Stimulated activated CD8-positive, alpha-beta memory T cell treated with anti-CD3 and anti-CD28 coated beads, Interleukin-12 subunit alpha, Interleukin-12 subunit beta, amount 100 ng/mL, for 24 hours (primary cell): ENCODE measurements around the gene COLEC12.

Experiments
- DNase-seq: peaks from one replicate; pipeline ENCODE4 v3.0.0-alpha.2; 2020; ENCODE audit errors: extremely low read depth

COLEC12 gene

DNA sequence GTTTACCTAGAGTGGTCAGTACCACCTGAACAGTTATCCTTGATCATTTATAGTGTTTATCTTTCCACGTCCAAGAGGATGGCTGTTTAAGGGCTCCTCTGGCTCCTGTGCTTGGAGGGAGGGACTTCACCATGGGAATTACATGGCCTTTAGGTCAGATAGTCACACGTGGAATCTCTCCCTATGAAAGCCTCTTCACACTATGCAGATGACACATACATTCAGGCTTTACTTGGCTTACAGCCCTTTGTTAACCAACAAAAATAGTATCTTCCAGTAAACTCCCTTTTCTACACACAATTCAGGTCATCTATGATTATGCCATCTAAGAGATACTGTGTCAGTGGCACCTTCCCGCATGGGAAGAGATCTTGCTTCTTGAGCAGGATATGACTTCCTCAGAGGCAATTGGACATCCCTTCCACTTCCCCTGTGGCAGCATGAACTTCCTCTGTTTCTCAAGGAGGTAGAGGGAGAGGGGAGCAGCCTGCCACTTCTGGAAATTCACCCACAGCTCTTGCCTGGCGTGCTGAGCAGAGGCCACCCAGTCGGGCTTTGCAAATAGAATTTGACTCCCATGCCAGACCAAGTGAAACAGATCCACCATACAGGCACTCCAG is 53.5 kb downstream of the COLEC12 start:
- no peak for DNase-seq

- DNase-seq, result no peak
These were observed 55.4 kb downstream of the COLEC12 start for GRCh38 chr18:445055-445454.

- no peak for DNase-seq
These were observed 61.9 kb downstream of the COLEC12 start for GRCh38 chr18:438571-438970.

DNA sequence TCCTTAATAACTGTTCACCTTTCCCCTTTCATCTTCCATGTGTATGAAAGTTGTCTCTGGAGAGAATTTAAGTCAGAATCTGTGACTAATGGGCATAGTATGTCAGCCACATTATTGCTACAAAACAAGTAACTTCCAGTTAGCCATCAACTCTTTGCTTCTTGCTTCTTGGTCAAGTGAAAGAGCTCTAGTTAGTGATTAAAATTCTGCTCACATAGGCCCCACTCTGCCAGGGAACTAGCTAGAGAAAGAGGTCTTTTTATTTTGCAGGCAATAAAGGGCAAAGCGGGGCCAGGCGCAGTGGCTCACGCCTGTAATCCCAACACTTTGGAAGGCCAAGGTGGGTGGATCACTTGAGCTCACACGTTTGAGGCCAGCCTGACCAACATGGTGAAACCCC is 64.6 kb downstream of the COLEC12 start:
- no peak for DNase-seq

DNA sequence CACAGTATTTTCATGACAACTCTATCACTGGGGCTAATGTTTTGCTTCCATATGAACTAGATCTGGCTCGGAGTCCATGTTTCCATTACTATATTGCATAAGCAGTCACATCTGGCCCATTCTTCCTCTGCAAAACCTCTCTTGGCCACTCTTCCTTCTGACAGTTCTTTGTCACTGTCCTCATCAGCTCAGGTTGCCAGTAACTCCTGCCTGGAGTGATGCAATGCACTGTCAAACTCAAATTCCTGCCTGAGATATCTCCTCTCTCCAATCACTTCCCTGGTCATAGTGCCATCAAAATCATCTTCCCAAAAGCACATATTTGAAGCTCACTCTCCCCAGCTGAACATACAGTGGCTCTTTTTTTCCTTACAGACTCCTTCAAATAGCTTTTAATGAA is 66.1 kb downstream of the COLEC12 start:
- no peak for DNase-seq

GRCh38 chr18:433960-434359 is 66.5 kb downstream of the COLEC12 start:
- no peak for DNase-seq

GRCh38 chr18:433298-433697 is 67.2 kb downstream of the COLEC12 start:
- DNase-seq, result no peak

- no peak for DNase-seq
These were observed 67.7 kb downstream of the COLEC12 start for GRCh38 chr18:432791-433190.

- no peak for DNase-seq
These were observed 71.5 kb downstream of the COLEC12 start for GRCh38 chr18:429030-429429.

DNA sequence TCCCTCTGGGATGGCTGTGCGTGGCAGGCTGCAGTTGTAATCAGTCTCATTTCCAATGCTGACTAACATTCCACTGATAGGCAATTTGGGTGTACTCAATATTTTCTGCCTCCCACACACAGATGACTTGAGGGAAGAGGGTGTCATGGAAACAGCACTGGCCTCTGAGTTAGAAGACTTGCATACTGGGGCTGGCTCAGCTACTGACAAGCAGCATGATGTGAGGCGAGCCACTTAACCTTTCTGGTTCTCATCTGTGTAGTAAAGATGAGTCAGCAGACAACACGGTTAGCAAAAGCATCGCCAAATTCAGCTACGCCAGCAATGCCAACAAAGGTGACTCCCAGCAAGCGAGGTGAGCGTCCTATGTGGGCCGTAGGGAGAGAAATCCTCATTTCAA is 73.5 kb downstream of the COLEC12 start:
- DNase-seq, result no peak

GRCh38 chr18:425106-425745 is 75.3 kb downstream of the COLEC12 start:
- DNase-seq, result no peak

DNA sequence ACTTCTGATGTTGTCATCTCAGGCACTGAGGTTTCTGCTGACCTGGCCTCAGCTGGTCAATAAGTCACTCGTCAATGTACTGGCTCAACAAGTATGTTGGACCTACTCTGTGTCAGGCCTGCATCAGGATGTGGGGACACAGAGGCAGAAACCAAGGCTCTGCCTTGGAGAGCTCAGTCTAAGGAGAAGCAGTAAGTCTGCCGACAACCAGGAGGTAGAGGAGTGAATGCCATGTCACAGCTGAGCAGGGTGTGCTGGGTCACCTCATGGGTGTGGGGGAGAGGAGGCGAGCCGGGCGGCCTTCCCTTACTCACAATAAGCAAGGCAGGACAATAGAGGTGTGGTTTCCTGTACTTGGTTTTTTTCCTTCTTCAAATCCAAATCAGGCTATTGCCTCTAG is 75.8 kb downstream of the COLEC12 start:
- no peak for DNase-seq

DNA sequence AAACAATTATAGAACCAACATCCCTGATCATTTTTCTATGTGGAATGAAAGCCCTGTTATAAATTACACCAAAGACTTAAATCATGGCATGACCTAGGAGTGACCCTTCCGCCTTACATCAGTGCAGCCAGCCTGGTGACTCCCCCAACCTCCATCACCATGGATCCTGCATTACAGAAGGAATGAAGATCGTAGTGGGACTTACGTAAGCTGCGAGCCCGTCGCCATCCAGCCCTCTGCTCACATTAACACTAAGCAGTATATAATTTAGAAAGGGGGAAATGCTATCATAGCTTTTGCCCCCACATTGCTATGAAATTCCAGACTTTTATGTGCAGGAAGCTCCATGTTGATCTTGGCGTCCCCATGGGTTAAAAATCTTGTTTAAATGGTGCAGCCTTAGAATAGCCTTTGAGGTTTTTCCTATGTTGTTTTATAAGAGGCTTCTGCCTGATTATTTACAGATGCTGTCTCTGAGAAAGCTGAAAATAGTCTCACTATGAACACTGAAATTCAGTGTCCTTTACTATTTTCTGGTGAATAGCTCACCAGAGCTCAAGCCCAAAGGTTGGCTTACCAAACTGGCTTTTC is 76.3 kb downstream of the COLEC12 start:
- no peak for DNase-seq

DNA sequence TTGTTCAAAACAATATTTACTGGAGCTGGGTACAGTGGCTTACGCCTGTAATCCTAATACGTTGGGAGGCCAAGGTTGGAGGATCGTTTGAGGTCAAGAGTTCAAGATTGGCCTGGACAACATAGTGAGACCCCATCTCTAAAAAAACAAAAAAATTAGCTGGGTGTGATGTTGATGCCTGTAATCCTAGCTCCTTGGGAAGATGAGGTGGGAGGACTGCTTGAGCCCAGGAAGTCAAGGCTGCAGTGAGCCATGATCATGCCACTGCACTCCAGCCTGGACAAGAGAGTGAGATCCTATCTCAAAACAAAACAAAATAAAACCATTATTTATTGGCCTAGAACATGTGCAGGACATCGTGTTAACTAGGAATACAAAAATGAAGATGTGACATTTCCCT is 77.5 kb downstream of the COLEC12 start:
- DNase-seq, result no peak

DNA sequence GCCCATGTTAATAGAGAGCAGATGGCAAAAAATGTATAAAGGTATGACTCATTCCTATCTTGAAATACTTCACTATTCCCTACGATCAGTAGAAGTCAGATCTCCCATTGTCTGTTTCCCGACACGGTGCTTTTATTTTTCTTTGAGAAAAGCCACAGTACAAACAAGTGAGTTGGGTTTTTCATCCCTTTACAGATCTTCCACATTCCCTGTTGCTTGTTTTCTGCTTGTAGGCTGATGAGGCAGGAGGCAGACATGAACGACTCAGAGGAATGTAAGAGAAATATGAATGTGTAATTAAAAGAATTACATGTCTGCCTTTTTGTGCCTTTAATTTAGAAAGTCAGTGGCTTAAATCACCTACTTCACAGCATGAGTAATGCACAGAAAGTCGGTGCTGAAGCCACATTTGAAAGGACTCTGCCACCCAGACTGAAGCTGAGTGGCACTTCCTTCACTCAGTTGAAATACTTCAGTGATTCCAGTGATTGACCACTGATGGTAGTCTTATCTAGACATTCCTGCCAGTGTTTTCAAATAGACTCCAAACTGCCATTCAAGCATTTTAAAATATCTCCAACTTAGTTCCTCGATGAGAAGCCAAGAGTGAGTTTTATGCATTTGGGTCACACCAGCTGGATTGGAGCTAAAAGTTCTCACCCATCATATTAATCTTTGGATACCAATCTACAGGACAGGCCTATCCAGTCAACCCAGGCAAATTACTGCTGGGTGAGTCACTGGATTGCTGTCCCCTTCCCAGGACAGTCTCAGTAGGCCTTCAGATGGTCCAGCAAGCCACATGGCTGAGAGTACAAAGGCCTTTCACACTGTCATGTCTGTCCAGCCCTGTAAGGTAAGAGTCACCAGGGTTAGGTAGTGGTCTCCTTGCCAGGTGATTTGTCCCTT is 79.0 kb downstream of the COLEC12 start:
- no peak for DNase-seq

GRCh38 chr18:420661-421246 is 79.7 kb downstream of the COLEC12 start:
- no peak for DNase-seq

DNA sequence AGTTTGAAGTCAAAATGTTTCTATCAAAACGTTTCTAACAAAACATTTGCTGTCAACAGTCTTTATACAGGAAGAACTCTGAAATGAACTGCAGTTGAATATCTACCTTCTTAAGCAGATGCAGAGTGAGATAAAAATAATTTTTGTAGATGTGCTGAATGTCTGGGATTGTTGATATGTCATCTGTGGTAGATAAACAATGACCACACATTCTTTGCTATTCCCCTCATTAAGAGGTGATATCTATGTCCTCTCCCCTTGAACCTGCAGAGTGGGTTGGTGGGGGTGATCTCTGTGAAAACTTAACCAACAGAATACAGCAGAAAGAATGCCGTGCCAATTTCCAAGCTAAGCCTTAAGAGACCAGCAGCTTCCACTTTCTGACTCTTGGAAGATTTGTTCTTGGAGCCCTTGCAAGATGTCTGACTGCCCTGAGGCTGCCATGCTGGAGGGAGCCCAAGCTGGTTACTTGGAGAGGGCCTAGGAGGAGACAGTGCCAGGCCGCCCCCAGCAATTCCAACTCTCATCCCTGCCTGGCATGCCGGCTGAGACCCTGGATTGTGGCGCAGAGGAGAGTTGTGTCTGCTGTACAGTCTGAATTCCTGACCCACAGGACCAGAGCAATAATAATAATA is 80.8 kb downstream of the COLEC12 start:
- DNase-seq, result no peak

DNA sequence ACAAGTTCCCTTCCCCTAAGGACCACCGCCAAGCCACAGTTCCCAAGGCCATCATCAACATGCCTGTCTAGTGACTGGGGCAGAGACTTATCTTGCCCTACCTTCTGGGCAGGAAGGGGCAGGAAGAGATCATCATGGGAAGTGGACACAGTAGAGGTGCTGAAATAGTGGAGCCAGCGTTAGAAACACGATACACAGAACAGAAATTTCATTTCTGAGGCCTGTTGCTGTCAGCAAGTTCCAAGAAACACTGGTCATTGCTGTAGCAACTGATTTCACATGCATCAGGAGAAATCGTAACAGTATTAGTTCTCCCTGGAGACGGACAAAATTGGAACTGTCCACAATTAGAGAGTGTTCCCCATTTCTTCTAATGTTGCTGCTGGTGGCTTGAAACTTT is 83.0 kb downstream of the COLEC12 start:
- DNase-seq, result no peak

DNA sequence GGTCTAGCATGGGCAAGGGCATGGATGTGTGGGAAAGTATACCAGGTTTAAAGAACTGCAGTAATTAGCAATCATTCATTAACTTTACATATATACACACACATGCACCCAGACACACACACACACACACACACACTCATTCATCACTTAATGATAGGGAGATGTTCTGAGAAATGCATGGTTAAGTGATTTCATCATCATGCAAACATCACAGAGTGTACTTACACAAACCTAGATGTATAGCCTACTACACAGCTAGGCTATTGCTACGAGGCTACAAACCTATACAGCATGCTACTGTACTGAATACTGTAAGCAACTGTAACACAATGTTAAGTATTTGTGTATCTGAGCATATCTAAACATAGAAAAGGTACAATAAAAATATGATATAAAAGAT is 83.6 kb downstream of the COLEC12 start:
- no peak for DNase-seq

- no peak for DNase-seq
These were observed 84.6 kb downstream of the COLEC12 start for GRCh38 chr18:415617-416612.
